ENCODE data around the gene COL13A1. TPM values are rescaled to one million over a fixed set of nuclear protein-coding genes. Genes with fewer than 3 reads are reported as not detected.

Gene COL13A1
- total RNA-seq, 3 donors from 2014 or later, result 0.66 to 0.80 (median 0.73) TPM

DNA sequence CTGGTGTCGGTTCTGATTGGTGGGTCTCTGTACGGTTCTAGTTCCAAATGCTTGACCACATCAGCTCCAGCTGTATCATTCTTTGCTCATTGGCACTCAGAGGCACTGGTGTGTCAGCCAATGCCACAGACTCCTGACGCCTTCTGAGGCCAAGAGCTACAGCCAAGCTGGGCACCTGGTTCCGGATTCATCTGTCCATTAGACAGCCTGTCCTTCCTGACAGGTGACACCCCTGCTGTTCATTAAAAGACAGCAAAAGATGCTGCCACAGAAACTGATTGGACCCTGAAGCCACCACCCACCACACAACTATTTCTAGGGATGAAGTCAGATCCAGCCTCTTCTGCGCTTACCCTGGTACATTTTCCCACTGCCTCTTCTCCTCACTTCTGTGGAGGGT lies 35.6 kb downstream of the COL13A1 start:
- intact Hi-C loops (cut with DNase I; ENCODE audit: low total_unique reads), result no loop called here
- no peak overlapping the region for H3K4me3 ChIP-seq
- H3K36me3 ChIP-seq, result no peaks in the 10 kb centered on the region
- no peaks in the 10 kb centered on the region for H3K27me3 ChIP-seq
- TF ChIP-seq POLR2AphosphoS5 (IDR thresholded peaks at IDR 0.05) (no peak), POLR2A (IDR thresholded peaks at IDR 0.05) (no peak)
- TF ChIP-seq, protein P1, sequence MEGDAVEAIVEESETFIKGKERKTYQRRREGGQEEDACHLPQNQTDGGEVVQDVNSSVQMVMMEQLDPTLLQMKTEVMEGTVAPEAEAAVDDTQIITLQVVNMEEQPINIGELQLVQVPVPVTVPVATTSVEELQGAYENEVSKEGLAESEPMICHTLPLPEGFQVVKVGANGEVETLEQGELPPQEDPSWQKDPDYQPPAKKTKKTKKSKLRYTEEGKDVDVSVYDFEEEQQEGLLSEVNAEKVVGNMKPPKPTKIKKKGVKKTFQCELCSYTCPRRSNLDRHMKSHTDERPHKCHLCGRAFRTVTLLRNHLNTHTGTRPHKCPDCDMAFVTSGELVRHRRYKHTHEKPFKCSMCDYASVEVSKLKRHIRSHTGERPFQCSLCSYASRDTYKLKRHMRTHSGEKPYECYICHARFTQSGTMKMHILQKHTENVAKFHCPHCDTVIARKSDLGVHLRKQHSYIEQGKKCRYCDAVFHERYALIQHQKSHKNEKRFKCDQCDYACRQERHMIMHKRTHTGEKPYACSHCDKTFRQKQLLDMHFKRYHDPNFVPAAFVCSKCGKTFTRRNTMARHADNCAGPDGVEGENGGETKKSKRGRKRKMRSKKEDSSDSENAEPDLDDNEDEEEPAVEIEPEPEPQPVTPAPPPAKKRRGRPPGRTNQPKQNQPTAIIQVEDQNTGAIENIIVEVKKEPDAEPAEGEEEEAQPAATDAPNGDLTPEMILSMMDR (IDR thresholded peaks at IDR 0.05), result no peak
- no peak overlapping the region for H3K27ac ChIP-seq
- no peaks in the 10 kb centered on the region for H3K9me3 ChIP-seq
- H3K4me1 ChIP-seq, result no peaks in the 10 kb centered on the region
- no peak for DNase-seq (ENCODE audit: low spot score in 2 of 2)

DNA sequence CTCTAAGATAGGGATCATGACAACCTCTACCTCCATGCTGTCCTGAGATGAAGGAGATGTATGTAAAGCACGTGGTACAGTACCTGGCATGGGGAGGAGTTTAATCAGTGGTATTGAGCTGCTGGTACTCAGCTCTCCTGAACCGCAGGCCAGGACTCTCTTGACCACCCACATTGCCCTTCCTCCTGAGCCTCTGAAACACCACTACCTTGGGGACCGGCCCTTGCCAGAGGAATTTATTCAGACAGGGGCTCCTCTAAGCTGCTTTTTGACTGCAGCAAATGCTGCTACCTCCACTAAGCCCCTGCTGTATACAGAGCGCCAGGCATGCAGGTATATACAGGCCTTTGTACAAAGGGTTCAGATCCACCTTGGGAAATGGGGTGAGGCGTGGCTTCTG lies 36.7 kb downstream of the COL13A1 start:
- H3K4me3 ChIP-seq, result no peak overlapping the region
- no peak for DNase-seq (ENCODE audit: low spot score in 2 of 2)
- intact Hi-C loops (cut with DNase I; ENCODE audit: low total_unique reads), result no loop called here
- TF ChIP-seq POLR2A (IDR thresholded peaks at IDR 0.05) (no peak), POLR2AphosphoS5 (IDR thresholded peaks at IDR 0.05) (no peak)
- TF ChIP-seq, protein P1 (IDR thresholded peaks at IDR 0.05), result no peak
- H3K4me1 ChIP-seq, result no peaks in the 10 kb centered on the region
- H3K27me3 ChIP-seq, result no peaks in the 10 kb centered on the region
- H3K9me3 ChIP-seq, result no peaks in the 10 kb centered on the region
- no peak overlapping the region for H3K27ac ChIP-seq
- H3K36me3 ChIP-seq, result no peaks in the 10 kb centered on the region

DNA sequence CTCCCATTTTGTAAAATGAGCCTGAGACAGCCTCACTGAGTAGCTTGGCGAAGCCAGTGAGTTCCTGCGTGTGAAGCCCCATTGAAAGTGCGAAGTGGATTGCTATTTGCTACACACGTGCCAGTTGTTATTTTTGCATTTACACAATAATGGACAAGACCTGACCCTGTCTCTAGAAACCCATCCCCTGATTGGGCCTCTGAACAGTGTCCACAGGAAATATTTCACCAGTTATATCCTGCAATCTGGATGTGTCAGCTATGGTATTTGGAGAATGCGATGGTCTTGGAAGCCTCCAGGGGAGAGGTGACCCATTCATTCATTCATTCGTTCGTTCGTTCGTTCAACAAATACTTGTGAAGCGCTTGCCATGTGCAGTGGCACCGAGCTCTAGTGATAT lies 37.1 kb downstream of the COL13A1 start:
- intact Hi-C loops (cut with DNase I; ENCODE audit: low total_unique reads), result no loop called here
- H3K36me3 ChIP-seq, result no peaks in the 10 kb centered on the region
- no peak overlapping the region for H3K27ac ChIP-seq
- H3K4me3 ChIP-seq, result no peak overlapping the region
- H3K4me1 ChIP-seq, result no peaks in the 10 kb centered on the region
- DNase-seq (ENCODE audit: low spot score in 2 of 2), result no peak
- no peaks in the 10 kb centered on the region for H3K27me3 ChIP-seq
- no peak for TF ChIP-seq POLR2AphosphoS5 (IDR thresholded peaks at IDR 0.05)
- TF ChIP-seq POLR2A (IDR thresholded peaks at IDR 0.05), result no peak
- TF ChIP-seq, protein P1 (IDR thresholded peaks at IDR 0.05), result no peak
- no peaks in the 10 kb centered on the region for H3K9me3 ChIP-seq

DNA sequence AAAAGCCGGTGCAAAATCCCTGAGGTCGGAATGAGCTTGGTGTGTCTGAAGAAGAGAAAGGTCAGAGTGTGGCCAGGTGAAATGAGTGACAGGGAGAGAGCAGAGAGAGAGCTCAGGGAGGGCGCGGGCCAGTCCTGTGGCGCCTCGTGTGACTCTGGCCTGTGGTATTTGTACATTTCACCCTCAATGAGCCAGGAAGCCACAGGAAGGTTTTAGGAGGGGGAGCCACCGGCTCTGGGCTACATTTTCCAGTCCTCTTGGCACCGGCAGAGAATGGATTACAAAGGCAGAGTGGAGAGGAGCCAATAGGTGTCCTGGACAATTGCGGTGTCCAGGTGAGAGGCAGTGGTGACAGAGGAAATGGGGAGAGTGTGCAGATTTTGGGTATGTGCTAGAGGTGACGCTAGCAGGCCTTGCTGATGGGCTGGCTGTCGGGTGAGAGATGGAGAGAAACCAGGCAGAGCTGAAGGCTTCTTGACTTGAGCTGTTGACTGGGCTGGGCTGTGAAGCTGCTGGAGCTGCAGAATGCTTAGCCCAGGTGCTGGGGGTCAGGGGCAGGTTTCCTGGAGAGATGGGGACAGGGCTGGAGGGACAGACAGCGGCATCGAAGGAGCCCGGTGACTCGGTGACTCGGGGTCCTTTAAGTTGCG lies 38.1 kb downstream of the COL13A1 start:
- Histone ChIP-seq H3K36me3 (no peaks in the 10 kb centered on the region), H3K4me3 (no peak overlapping the region), H3K4me1 (no peaks in the 10 kb centered on the region), H3K9me3 (no peaks in the 10 kb centered on the region), H3K27me3 (no peaks in the 10 kb centered on the region), H3K27ac (no peak overlapping the region)
- intact Hi-C loops (cut with DNase I; ENCODE audit: low total_unique reads), result no loop called here
- peak in 1 of 2 donors; percentile 27 for DNase-seq (ENCODE audit: low spot score in 2 of 2)
- TF ChIP-seq POLR2A (IDR thresholded peaks at IDR 0.05) (no peak), POLR2AphosphoS5 (IDR thresholded peaks at IDR 0.05) (no peak)
- TF ChIP-seq, protein P1 (IDR thresholded peaks at IDR 0.05), result no peak

DNA sequence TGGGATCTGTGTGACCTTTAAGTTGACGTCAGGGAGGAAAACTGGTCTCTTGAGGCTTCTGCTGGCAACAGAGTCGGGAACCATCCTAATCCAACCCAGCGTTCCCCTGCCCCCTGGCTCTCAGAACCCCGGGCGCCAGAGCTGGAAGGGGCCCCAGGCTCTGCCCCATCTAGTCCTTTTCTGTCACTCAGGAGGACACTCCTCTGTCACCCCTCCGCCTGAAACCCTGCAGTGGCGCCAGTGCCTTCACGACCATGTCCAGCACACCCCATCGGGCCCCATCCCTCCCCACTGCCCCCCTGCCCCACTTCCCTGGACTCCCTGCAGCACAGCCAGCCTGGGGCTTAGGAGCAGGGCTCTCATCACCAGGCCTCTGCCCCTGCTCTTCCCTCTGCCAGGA lies 39.1 kb downstream of the COL13A1 start:
- no peaks in the 10 kb centered on the region for H3K27me3 ChIP-seq
- no peak overlapping the region for H3K4me3 ChIP-seq
- TF ChIP-seq, protein P1 (IDR thresholded peaks at IDR 0.05), result no peak
- TF ChIP-seq POLR2AphosphoS5 (IDR thresholded peaks at IDR 0.05) (no peak), POLR2A (IDR thresholded peaks at IDR 0.05) (no peak)
- H3K9me3 ChIP-seq, result no peaks in the 10 kb centered on the region
- no peak overlapping the region for H3K27ac ChIP-seq
- H3K4me1 ChIP-seq, result no peaks in the 10 kb centered on the region
- H3K36me3 ChIP-seq, result no peaks in the 10 kb centered on the region
- no peak for DNase-seq (ENCODE audit: low spot score in 2 of 2)
- intact Hi-C loops (cut with DNase I; ENCODE audit: low total_unique reads), result no loop called here

All from breast epithelium (tissue), 4 donors.